ENCODE results near the gene ATP6AP1. TPM values are rescaled to one million over a fixed set of nuclear protein-coding genes. Genes with fewer than 3 reads are reported as not detected.

Gene ATP6AP1
- total and polyA plus RNA-seq, 2 of the 13 experiments (the other 11 are each of a cell fraction or from before 2014, with no cell fraction given) = 56.7 to 110 TPM

DNA sequence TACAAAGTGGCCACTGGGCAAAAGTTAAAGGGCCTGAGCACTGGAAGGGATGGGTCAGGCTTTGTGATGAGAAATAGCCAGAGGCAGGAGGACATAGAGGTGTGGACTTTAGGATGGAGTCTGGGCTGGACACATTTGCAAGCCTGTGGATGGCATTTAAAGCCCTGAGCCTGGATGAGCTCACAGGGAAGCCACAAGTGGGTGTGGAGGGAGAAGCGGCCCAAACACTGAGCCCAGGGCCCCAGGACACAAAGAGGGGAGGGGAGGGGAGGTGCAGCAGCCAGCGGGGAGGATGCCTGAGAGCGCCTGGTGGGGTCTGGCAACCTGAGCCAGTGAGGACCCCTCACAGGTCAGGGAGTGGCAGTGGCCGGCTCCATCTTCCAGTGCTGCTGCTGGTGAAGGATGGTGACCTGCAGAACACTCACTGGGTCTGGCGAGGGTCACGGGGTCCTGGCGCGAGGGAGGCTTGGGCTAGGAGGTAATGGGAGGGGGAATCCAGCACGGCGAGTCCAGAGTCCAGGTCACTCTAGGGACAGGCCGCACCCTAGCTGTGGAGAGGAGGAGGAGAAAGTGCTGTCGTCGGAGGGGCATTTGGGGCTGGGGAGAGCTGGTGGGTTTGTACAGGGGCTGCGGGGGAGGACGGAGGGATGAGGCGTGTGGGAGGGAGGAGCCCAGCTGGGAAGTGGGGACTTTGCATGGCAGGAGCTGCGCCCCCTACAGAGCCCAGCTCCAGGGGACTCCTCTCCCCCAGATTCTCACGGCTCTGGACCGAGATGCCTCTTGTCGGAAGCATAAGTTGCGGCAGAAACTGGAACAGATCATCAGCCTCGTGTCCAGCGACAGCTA, 43.6 kb downstream of the ATP6AP1 start:
- Histone ChIP-seq H3K36me3 (replicated peaks in 1 of 2; ENCODE audit: control insufficient read depth in 1 of 2, insufficient read depth in 2 of 2, low read length in 2 of 2) (peaks cover 2 to 4% of the 10 kb centered on the region in 2 experiments; a peak in 1 of 5 replicates), H3K27ac (ENCODE audit: extremely low read length, insufficient read depth, low read length) (no peak overlapping the region), H2AFZ (ENCODE audit: low read length) (no peak overlapping the region), H3K9me3 (ENCODE audit: low read length) (no peaks in the 10 kb centered on the region), H3K9ac (ENCODE audit: insufficient read depth, low read depth, low read length) (no peak overlapping the region), H3K27me3 (ENCODE audit: control insufficient read depth in 1 of 2, insufficient read depth in 2 of 2, low read length in 2 of 2) (no peaks in the 10 kb centered on the region), H3K79me2 (ENCODE audit: insufficient read depth, low read length) (no peaks in the 10 kb centered on the region), H4K20me1 (ENCODE audit: insufficient read depth, low read length) (no peaks in the 10 kb centered on the region), H3K4me1 (ENCODE audit: insufficient read depth, low read length) (peaks cover 12% of the 10 kb centered on the region; the same call in 1 of the 2 replicates), H3K4me2 (ENCODE audit: low read depth, low read length) (no peak overlapping the region), H3K4me3 (replicated peaks in 1 of 3; ENCODE audit: insufficient read depth in 1 of 3, low read depth in 2 of 3, low read length in 3 of 3) (no peak overlapping the region)
- ChIA-PET POLR2A (no interaction called here), CTCF (ENCODE audit: low intra/inter-chr PET ratio, low total read pairs) (no interaction called here)
- FAIRE-seq = no peak
- peak; percentile 68 for TF ChIP-seq ZBTB33 (CRISPR knock-in tag; IDR thresholded peaks at IDR 0.05)
- TF ChIP-seq SMAD9 (CRISPR knock-in tag; IDR thresholded peaks at IDR 0.05) = no peak
- DNase-seq (ENCODE audit: low spot score) = no peak
- 73% methylated on average over 15 of the region's 23 CpGs for WGBS (ENCODE audit: low lambda C conversion rate)
- intact Hi-C loops (cut with micrococcal nuclease; ENCODE audit: unreplicated experiment) = no loop called here
- BruUV-seq (replicated peaks) = no TSS peak
- peak; percentile 57 for ATAC-seq
- in situ Hi-C loops (cut with HindIII; ENCODE audit: extremely low pct_ligation_motif_present, low pct_unique_long_range_greater_than_20kb) = no loop called here
